Endodermal cell (in vitro differentiated cells): ENCODE data around the gene BCL2. TPM values are rescaled to one million over a fixed set of nuclear protein-coding genes. Genes with fewer than 3 reads are reported as not detected.
"Not testable (repeated sequence)": the region's sequence is repeated elsewhere in the genome, so short reads cannot be mapped to it uniquely, and the experiment has no call there.

Source experiments
- DNase-seq: peaks from one replicate; pipeline ENCODE4 v3.0.0-alpha.2; 2017
- H3K27ac ChIP-seq: 2 replicates; pipeline ENCODE4 v1.5.1; 2013; ENCODE audit warnings: mild to moderate bottlenecking, low read depth, low read length, moderate library complexity
- H3K27me3 ChIP-seq: 2 replicates; pipeline ENCODE4 v1.6.1; 2013; ENCODE audit warnings: mild to moderate bottlenecking, low read length, moderate library complexity; ENCODE audit not compliant: insufficient read depth, control insufficient read depth, poor library complexity, severe bottlenecking
- H3K36me3 ChIP-seq: 2 replicates; pipeline ENCODE4 v1.7.0; 2013; ENCODE audit warnings: mild to moderate bottlenecking, low read length, moderate library complexity; ENCODE audit not compliant: control insufficient read depth, insufficient read depth
- H3K4me1 ChIP-seq: one replicate; pipeline ENCODE4 v1.7.0; 2013; ENCODE audit warnings: low read length; ENCODE audit not compliant: control insufficient read depth, insufficient read depth
- H3K4me3 ChIP-seq: 2 replicates; pipeline ENCODE4 v1.5.1; 2013; ENCODE audit warnings: mild to moderate bottlenecking, low read length, moderate library complexity
- H3K9ac ChIP-seq: 2 replicates; pipeline ENCODE4 v1.6.1; 2013; ENCODE audit warnings: mild to moderate bottlenecking, low read length, moderate library complexity; ENCODE audit not compliant: poor library complexity, severe bottlenecking; ENCODE audit errors: extremely low read depth
- H3K9me3 ChIP-seq: 2 replicates; pipeline ENCODE4 v1.6.1; 2013; ENCODE audit warnings: mild to moderate bottlenecking, low read length, moderate library complexity; ENCODE audit not compliant: control insufficient read depth
- H3K27ac Mint-ChIP-seq: 2 replicates; pipeline ENCODE4 v1.8.0; 2020; ENCODE audit warnings: mixed read lengths
- H3K27me3 Mint-ChIP-seq: 2 replicates; pipeline ENCODE4 v1.8.0; 2021; ENCODE audit warnings: mild to moderate bottlenecking, mixed read lengths; ENCODE audit not compliant: insufficient read depth
- H3K36me3 Mint-ChIP-seq: 2 replicates; pipeline ENCODE4 v1.8.0; 2020; ENCODE audit warnings: low read depth, mixed read lengths
- H3K4me1 Mint-ChIP-seq: 2 replicates; pipeline ENCODE4 v1.8.0; 2020; ENCODE audit warnings: mixed read lengths
- H3K4me3 Mint-ChIP-seq: 2 replicates; pipeline ENCODE4 v1.8.0; 2020; ENCODE audit warnings: mild to moderate bottlenecking, moderate library complexity, mixed read lengths
- H3K9me3 Mint-ChIP-seq: 2 replicates; pipeline ENCODE4 v1.8.0; 2020; ENCODE audit warnings: mild to moderate bottlenecking, mixed read lengths
- WGBS, 2 experiments: methylation state at CpG; one replicate each; pipeline versions ENCODE4 v1.1.5 to v1.1.7; 2013; ENCODE audit warnings: missing lambda C conversion rate in 2 of 2, mixed read lengths in 1 of 2; ENCODE audit not compliant: insufficient coverage in 1 of 2, insufficient read length in 1 of 2; 5-methylcytosine and 5-hydroxymethylcytosine counted together
- total RNA-seq, 2 donors: library from RNA; stranded (reverse); fragmentation: NEBNext Ultra II Directional in 1 of 2; extraction: Animal tissue kit (Norgen Biotek cat#: 25700) in 1 of 2; gene quantifications; 2 replicates in 1 of 2; 3 replicates in 1 of 2; pipeline ENCODE4 v1.2.1, GENCODE V29; 2021
- TF ChIP-seq, protein P1 (sequence below): fragments of 200-600 bp; sonication (generic); conservative IDR thresholded peaks from 2 replicates; pipeline ENCODE4 v1.5.0; 2021; ENCODE audit warnings: antibody characterized with exemption, mild to moderate bottlenecking

Gene BCL2
- total RNA-seq, 2 donors from 2014 or later: 1.4 to 2.3 TPM

DNA sequence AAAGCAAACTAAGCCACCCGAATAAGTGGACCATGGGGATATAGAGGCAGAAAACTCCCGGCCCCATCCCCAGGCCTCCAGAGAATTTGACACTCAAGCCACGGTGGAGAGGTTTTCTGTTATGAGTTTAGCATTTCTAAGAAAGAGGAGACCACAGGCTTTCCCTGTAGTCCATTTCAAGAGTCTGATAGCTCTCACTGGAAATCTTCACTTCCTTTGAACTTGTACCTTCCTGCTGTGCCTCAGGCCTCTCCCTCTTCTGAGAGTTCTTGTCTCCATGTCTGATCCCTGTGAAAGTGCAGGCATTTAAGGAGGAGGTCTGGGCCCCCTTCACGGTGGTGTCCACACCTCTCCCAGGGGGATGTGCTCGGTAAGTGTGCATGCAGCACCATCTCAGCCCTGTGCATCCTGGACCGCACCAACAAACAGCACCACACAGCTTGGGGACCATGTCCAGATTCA lies 113.7 kb downstream of the BCL2 start:
- Histone ChIP-seq H3K4me1 (no peaks in the 10 kb centered on the region), H3K9ac (no peak overlapping the region), H3K36me3 (no peaks in the 10 kb centered on the region), H3K27ac (no peak overlapping the region), H3K4me3 (no peak overlapping the region), H3K9me3 (no peaks in the 10 kb centered on the region), H3K27me3 (no peaks in the 10 kb centered on the region)
- no peak overlapping the region for H3K27ac Mint-ChIP-seq
- H3K9me3 Mint-ChIP-seq: no peaks in the 10 kb centered on the region
- no peaks in the 10 kb centered on the region for H3K36me3 Mint-ChIP-seq
- H3K4me1 Mint-ChIP-seq: no peaks in the 10 kb centered on the region
- DNase-seq: no peak
- 57 to 81% methylated on average over 4 to 6 of the region's 6 CpGs for WGBS, 2 experiments
- TF ChIP-seq, protein P1, sequence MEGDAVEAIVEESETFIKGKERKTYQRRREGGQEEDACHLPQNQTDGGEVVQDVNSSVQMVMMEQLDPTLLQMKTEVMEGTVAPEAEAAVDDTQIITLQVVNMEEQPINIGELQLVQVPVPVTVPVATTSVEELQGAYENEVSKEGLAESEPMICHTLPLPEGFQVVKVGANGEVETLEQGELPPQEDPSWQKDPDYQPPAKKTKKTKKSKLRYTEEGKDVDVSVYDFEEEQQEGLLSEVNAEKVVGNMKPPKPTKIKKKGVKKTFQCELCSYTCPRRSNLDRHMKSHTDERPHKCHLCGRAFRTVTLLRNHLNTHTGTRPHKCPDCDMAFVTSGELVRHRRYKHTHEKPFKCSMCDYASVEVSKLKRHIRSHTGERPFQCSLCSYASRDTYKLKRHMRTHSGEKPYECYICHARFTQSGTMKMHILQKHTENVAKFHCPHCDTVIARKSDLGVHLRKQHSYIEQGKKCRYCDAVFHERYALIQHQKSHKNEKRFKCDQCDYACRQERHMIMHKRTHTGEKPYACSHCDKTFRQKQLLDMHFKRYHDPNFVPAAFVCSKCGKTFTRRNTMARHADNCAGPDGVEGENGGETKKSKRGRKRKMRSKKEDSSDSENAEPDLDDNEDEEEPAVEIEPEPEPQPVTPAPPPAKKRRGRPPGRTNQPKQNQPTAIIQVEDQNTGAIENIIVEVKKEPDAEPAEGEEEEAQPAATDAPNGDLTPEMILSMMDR: no peak
- no peak overlapping the region for H3K4me3 Mint-ChIP-seq
- peaks cover 1% of the 10 kb centered on the region for H3K27me3 Mint-ChIP-seq

DNA sequence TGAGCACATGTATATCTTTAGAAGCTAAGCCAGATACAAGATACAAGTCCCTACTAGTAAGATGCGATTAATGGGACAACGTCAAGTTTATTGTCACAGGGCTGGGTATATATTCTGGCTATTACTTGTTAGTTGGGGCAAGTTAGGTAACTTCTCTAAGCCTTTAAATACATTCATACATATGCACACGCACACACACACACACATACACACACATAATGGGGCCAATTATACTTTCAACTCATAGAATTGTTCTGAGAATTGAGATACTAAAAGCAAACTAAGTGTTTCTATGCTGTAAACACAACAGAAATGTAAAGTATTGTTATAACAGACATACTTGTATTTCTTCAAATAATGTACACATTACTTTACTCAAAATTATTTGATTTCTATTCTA lies 116.1 kb downstream of the BCL2 start:
- H3K4me3 Mint-ChIP-seq: no peak overlapping the region
- H3K36me3 ChIP-seq: no peaks in the 10 kb centered on the region
- WGBS, 2 experiments: 93% methylated on average over 3 of the region's 3 CpGs; no CpG with 5 or more reads in 1 of the 2 experiments
- peaks cover 1% of the 10 kb centered on the region for H3K27me3 Mint-ChIP-seq
- no peak overlapping the region for H3K27ac ChIP-seq
- DNase-seq: no peak
- H3K9me3 Mint-ChIP-seq: no peaks in the 10 kb centered on the region
- H3K4me3 ChIP-seq: no peak overlapping the region
- no peaks in the 10 kb centered on the region for H3K9me3 ChIP-seq
- no peaks in the 10 kb centered on the region for H3K36me3 Mint-ChIP-seq
- H3K9ac ChIP-seq: no peak overlapping the region
- H3K27ac Mint-ChIP-seq: no peak overlapping the region
- H3K27me3 ChIP-seq: no peaks in the 10 kb centered on the region
- H3K4me1 Mint-ChIP-seq: no peaks in the 10 kb centered on the region
- no peaks in the 10 kb centered on the region for H3K4me1 ChIP-seq
- TF ChIP-seq, protein P1: no peak

DNA sequence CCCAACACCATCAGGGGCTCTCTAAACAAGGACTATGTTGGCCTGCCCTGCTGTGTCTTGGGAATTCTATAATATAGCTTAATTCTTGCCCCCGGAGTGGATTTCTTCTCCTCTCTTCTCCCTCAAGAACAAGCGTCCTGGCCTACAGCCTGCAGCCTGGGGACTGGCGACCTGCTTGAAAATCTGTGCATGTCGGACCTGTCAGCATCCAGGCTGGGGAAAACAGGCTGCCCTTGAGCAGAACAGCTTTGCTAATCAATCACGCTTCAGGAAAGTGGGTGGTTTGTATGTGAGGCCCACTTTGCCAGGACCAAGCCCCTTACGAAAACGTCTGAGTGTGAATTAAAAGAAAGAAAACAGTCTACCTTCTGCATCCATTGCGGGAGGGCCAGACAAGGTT lies 116.7 kb downstream of the BCL2 start:
- H3K36me3 Mint-ChIP-seq: no peaks in the 10 kb centered on the region
- H3K27me3 Mint-ChIP-seq: peaks cover 1% of the 10 kb centered on the region
- Histone ChIP-seq H3K27me3 (no peaks in the 10 kb centered on the region), H3K36me3 (no peaks in the 10 kb centered on the region), H3K27ac (peak overlapping the region; percentile 55), H3K9ac (no peak overlapping the region), H3K4me3 (no peak overlapping the region), H3K4me1 (no peaks in the 10 kb centered on the region), H3K9me3 (no peaks in the 10 kb centered on the region)
- TF ChIP-seq, protein P1: no peak
- no peaks in the 10 kb centered on the region for H3K9me3 Mint-ChIP-seq
- DNase-seq: no peak
- no peak overlapping the region for H3K27ac Mint-ChIP-seq
- 84 to 85% methylated on average over 5 to 8 of the region's 8 CpGs for WGBS, 2 experiments
- no peak overlapping the region for H3K4me3 Mint-ChIP-seq
- H3K4me1 Mint-ChIP-seq: no peaks in the 10 kb centered on the region

DNA sequence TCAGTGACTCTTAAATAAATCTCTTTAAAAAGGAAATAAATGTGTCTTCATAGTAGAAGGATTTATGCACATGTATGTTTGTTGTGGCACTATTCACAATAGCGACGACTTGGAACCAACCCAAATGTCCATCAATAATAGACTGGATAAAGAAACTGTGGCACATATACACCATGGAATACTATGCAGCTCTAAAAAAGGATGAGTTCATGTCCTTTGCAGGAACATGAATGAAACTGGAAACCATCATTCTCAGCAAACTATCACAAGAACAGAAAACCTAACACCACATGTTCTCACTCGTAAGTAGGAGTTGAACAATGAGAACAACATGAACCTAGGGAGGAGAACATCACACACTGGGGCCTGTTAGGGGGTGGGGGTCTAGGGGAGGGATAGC lies 118.1 kb downstream of the BCL2 start:
- not testable (repeated sequence) for H3K27me3 ChIP-seq, H3K4me1 Mint-ChIP-seq, H3K36me3 ChIP-seq, H3K4me3 ChIP-seq, H3K27ac ChIP-seq, H3K4me3 Mint-ChIP-seq, H3K27me3 Mint-ChIP-seq, H3K9me3 ChIP-seq, H3K9ac ChIP-seq, H3K27ac Mint-ChIP-seq, H3K4me1 ChIP-seq, H3K9me3 Mint-ChIP-seq, H3K36me3 Mint-ChIP-seq, DNase-seq
- WGBS, 2 experiments: 100% methylated on average over 1 to 3 of the region's 3 CpGs
